T-helper 2 cell (primary cell): Measurements from ENCODE around the gene AP1S1.
A peak's percentile ranks its signal among the peaks of the same experiment; 100 is the strongest.
"Not testable (repeated sequence)": the region's sequence is repeated elsewhere in the genome, so short reads cannot be mapped to it uniquely, and the experiment has no call there.

Source experiments
- DNase-seq, 5 experiments: peaks; one replicate each; pipeline versions ENCODE4 v3.0.0 to v3.0.0-alpha.2; 2012 to 2022

The AP1S1 gene

DNA sequence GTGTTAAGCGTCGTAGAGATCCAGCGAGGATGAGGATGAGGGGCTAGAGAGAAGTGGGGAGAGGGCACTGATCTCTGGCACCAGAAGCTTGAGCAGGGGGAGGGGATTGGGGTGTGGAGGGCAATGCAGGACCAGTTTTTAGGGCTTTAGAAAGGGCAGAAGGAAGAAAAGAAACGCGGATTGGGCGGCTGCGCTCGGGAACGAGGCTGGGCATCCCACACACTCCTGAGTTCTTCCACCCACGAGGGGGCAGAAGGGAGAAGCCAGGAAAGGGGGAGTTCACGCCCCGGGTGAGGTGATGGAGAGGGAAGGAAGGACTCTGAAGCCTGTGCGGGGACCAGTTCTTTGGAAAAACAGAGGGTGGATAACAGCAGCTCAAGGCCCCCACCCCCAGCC, 17.2 kb downstream of the AP1S1 start:
- DNase-seq: no peak

DNA sequence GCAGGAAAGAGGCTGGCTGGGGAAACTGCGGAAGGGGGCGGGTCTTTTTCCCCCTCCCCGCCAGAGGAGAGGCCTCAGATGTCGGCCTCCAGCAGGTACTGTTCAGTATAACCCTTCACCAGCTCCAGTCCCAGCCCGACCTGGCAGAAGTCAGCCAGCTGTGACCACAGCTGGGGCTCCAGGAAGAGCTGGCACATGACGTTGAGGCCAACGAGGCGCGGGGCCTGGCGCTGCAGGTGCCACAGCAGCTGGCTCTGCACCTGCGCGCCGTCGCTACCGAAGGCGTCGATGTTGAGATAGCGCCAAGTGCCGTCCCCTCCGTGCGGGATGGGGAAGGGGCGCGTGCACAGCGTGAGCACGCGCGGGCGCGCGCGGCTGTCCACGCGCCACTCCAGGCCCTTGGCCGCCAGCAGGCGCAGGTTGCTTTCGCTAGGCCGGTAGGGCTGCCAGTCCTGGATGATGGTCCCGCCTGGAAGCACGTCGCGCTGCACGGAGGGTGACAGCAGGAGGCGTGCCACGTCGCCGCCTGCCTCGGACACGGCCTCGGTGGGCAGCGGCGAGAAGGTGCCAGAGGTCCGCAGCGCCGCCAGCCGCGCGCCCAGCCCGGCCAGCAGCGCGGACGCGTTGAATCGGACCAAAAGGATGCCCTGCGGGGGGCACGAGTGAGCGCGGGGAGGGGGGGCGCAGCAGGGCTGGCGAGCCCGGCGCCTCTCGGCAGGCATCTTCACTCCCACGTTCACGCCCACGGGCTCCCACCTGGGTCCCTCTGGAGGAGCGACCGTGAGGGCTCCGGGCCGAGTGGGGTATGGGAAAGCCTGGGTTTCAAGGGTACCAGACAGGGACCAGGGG, 18.0 kb downstream of the AP1S1 start:
- DNase-seq: peak in 1 of 5 experiments; percentile 50

DNA sequence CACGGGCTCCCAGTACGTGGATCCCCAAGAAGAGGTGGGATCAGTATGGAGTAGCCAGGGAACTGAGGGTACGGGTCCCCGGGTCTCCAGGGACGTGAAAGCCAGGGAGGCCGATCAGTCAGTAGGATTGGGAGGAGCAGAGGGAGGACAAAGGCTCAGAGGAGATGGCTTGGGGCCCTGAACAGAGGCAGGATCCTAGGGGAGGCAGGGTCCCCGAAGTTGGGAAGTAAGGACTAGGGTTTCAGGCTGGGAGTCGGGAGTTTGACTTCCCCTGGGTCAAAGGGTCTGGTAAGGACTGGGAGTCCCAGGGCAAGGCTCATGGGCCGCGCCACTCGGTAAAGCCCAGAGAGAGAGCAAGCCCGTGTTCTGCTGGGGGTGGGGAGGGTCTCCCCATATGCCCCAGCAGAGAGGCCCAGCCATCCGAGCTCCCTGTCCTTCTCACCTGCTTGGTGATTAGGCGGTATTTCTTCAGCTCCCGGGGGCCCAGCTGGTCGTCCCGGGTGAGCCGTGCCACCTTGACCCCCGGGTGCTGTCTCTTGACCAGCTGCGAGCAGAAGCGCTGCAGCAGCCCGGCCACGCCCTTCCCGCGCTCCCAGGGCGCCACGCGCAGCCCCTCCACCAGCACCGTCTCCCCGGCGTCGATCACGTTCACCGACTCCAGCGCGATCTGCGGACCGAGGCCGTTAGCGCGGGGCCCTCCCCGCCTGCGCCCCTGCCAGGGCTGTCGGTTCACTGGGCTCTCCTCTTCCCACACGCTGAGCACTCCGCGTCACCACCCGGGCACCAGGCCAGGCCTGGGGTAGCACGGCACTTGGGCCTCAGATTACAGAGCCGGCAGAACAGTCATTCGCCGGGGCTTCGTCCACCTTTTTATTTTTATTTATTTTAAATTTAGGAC, 18.8 kb downstream of the AP1S1 start:
- no peak for DNase-seq

DNA sequence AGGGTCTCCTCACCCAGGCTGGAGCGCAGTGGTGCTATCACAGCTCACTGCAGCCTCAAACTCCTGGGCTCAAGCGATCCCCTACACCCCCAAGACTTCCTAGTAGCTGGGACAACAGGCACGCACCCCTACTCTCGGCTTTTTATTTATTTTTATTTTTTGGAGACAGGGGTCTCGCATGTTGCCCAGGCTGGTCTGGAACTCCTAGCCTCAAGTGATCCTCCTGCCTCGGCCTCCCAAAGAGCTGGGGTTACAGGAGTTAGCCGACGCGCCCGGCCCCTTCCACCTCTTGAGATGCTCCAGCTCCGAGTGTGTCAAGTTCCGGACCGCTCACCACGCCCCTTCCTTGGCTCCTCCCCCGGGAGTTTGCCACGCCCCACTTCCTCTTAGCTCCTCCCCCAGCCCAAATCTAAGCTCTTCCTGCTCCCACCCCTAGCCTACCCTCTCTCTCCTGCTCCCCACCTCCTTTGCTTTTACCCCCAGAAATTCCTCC, 19.5 kb downstream of the AP1S1 start:
- peak in 4 of 5 experiments; percentile 30 to 70 (median 54) for DNase-seq

DNA sequence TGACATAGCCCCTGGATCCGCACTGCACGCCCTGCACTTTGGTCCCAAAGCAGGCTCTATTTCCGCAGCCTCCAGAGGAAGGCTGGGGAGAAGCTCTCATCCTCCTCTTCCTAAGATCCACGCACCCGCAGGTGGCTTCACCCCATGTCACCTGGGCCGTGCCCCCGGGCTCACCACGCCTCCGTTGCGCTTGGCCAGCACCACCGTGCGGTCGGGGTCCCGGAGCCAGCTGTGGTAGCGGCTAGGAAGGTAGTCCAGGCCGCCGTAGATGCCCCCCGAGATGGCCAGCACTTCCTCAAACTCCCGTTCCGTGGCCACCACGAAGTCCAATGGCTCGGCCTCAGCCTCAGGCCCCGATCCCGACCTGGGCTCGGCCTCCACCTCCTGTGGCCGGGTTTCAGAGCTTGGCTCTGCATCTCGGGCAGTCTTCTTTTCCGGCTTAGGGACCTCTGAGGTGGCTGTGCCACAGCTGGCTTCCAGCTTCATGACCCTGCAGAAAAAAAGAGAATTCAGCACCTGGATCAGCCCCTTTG, 20.1 kb downstream of the AP1S1 start:
- DNase-seq: no peak

DNA sequence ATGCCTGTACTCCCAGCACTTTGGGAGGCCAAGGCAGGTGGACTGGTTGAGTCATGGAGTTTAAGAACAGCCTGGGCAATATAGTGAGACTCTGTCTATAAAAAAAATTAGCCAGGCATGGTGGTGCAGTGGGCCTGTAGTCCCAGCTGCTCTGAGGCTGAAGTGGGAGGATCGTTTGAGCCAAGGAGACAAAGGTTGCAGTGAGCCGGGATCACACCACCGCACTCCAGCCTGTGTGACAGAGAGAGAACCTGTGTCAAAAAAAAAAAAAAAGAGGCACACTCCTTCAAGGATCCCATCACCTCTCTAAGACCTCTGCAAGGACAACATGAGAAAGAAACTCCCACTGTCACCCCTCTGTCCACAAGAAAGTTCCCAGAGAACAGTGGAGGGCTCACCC, 21.4 kb downstream of the AP1S1 start:
- DNase-seq: no peak

DNA sequence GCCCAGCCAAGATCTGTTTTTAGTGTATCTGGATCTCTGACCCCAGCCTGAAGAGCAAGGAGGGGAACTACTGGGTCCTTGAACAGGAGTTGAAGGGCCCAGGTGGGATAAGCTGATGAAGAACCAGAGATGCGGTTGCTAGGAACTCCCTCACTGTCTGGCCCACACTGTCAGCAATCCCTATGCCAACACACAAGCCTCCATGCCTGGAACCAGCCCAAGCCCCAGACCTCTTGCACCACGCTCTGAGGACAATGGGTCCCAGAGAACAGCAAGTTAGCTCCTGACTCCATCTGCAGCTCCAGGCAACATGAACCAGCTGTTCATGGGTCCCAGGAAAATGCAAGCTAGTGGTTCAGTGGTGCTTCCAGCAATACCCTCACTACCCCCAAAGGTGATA, 23.4 kb downstream of the AP1S1 start:
- DNase-seq: no peak

DNA sequence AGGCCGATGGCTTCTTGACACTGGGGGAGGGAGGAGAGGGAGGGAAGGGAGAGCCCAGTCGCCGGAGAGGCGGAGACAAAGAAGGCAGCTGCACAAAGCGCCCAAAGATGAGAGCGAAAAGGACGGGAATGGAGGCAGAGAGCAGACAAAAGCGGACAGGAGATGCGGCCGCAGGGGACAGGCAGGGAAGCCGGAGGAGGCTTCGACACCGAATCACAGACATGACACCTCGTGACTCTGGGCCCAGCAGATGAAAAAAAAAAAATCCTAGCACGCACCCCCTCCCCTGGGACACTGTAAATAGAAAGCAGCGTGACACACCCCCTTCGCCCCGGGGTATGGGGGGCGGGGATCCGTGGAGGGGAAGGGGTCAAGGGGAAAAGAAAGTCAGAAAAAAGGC, 24.8 kb downstream of the AP1S1 start:
- DNase-seq: no peak

DNA sequence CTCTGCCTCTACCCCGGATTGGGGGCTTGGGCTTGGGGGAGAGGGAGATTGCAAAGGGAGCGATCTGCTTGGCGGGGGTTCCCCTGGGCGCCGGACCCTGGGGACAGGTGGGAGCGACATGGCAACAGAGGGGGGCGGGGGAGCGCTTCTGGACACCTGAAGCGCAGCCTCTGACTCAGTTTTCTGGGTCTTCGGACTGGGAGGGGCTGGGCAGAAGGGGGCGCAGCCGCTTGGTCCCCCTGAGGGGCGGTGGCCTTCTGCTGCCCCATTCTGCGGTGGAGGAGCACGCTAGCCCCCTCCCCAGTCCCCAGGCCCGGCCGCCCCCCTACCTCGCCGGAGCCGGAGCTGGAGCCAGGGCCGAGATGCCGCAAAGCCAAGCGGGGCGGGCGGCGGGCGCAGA, 25.4 kb downstream of the AP1S1 start:
- DNase-seq: no peak

DNA sequence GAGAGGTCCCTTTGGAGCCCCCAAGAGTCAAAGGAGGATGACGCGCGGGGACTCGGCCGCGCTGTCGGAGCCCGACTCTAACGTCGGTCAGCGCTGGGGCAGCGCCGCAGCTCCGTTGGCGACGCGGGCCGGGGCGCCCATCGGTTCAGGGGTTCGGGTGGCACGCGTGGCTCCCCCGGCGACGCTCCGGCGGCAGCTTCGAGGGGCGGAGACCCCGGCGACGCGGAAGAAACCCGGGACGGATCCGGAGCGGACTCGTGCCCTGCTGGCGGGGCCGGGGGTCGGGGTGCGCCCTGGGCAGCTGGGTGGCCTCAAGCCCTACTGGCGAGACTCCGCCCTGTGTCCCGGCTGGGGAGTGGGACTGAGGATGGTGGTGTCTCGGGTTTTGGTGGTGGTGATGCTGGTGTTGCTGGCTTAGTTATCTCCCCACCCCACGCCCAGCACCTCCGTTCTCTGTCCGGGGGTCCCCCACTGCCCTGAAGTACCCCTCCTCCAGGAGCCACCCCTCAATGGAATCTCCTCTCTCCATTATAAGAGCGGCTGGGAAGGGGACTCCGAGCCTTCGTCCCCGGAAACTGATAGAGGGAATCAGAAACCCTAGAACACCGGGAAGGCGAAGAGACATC, 26.0 kb downstream of the AP1S1 start, which contains the start of gene NAT16:
NAT16 (minus strand) TSS at position 164 of the 626 bp plus-strand sequence. CDS start 5,486 bp downstream, outside the sequence.
- DNase-seq: no peak

DNA sequence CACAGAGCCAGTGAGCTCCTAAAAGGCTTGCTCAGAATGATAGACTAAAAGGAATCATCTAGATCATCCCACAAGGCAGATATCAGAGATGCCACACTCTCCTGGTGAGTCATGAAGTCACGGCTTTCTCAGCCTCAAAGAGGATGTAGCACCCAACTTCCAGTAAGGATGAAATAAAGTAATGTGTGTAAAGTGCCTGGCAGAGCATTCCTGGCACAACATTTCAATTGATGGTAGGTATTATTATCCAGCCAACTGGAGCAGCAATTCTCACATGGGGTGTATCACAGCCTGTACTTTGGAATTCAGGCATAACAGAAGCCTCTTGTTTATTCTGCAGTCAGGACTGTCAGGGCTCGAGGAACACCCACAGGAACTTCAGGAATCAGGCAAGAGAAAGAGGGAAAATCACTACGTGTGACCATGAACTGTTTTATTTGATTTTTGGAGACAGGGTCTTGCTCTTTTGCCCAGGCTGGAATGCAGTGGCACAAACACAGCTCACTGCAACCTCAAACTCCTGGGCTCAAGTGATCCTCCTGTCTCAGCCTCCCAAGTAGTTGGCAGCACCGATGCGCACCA, 31.1 kb downstream of the AP1S1 start:
- no peak for DNase-seq

DNA sequence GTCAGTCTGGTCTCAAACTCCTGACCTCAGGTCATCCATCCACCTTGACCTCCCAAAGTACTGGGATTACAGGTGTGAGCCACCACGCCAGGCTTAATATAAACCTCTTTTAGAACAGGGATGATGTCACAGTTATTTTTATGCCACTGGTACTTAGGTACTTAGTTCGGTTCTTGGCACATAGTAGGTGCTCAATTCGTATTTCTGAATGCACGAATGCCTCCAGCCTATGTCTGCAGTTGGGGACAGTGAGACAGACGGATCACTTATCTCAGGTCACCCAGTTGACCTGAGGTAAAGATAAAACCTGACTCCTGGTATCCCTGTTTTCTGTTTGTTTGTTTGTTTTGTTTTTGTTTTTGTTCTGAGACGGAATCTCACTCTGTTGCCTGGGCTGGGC, 31.9 kb downstream of the AP1S1 start:
- no peak for DNase-seq

DNA sequence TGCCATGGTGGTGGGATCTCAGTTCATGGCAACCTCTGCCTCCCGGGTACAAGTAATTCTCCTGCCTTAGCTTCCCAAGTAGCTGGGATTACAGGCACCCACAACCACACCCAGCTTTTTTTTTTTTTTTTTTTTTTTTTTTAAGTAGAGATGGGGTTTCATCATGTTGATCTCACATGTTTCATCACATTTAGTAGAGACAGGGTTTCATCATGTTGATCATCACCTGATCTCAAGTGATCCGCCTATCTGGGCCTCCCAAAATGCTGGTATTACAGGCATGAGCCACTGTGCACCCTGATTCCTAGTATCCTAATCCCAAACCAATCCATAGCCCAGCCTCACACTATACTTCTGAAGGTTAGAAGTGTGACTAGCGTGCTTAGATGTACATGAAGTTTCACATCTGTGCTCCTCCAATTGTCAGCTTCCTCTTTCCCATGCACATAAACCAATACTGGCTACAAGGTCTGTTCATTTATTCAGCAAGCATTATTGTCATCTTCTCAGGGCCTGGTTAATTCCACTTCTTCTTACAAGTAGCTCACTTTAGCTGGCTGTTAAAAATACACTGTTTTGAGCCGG, 32.7 kb downstream of the AP1S1 start:
- DNase-seq: no peak

DNA sequence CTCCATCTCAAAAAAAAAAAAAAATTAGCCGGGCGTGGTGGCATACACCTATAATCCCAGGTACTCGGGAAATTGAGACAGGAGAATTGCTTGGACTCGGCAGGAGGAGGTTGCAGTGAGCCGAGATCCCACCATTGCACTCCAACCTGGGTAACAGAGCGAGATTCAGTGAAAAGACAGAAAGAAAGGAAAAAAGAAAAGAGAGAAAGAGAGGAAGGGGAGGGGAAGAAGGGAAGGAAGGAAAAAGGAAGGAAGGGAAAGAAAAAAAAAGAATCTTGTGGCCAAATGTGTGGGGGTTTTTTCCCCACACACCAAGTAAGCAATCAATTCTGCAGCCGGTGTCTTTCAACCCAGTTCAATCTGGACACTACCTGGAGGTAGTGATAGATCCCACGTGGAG, 34.8 kb downstream of the AP1S1 start:
- DNase-seq: no peak

DNA sequence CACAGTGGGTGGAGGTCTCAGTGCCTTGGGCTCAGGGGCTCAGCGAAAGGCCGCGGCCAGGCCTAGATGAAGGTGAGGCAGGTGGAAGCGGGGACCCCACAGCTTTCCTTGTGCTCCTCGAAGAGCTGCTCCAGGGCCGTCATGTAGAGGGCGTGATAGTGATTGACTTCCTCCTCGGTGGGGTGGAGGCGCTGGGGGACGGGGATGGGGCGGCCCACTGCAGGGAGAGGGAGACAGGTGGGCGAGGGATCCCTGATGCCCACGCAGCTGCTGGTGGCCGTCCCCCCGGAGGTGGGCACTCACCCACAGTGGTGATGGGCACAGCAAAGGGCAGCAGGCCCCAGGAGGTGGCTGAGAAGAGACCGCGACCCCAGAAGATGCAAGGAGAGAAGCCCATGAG, 41.6 kb downstream of the AP1S1 start:
- DNase-seq: no peak

DNA sequence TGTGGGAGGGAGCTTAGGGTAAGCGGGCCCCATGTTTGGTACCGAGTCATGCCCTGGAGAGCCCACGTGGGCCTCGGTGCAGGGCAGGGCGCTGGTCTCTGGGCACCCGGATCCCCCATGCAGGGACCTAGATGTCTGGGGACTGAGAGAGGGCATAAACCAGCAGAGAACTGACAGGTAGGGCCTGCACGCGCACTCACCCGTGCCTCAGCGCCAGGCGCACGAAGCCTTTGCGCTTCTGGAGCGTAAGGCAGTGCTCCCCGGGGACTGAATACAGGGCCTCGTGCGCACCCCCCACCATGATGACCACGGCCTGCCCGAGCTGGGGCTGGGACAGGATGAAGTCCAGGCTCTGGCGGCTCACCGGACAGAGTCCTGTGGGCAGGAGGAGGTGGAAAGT, 43.7 kb downstream of the AP1S1 start:
- DNase-seq: no peak

DNA sequence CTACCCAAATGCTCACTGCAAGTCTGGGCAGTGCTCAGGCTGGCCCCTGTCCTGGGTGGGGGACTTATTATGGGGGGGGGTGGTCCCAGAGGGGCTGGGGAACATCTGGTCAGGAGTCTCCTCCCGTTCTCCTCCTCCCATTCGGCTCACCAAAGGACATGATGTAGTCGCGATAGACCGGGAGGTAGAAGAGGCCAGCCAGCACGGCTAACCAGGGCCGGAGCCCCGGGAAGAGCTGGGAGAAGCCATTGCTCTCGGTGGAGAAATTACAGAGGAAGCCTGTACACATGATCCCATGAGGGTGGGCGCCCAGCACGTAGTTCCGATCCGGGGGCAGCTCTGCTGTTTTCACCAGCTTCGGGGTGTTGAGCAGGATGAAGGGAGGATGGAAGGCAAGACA, 44.2 kb downstream of the AP1S1 start:
- no peak for DNase-seq

DNA sequence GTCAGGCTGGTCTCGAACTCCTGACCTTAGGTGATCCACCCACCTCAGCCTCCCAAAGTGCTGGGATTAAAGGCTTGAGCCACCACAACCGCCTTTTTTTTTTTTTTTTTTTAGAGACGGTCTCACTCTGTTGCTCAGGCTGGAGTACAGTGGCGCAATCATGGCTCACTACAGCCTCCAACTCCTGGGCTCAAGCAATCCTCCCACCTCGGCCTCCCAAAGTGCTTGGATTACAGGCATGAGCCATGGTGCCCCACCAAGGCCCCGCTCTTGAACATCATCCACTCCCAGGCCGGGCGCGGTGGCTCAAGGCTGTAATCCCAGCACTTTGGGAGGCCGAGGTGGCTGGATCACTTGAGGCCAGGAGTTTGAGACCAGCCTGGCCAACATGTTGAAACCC, 45.2 kb downstream of the AP1S1 start:
- DNase-seq: not testable (repeated sequence)

DNA sequence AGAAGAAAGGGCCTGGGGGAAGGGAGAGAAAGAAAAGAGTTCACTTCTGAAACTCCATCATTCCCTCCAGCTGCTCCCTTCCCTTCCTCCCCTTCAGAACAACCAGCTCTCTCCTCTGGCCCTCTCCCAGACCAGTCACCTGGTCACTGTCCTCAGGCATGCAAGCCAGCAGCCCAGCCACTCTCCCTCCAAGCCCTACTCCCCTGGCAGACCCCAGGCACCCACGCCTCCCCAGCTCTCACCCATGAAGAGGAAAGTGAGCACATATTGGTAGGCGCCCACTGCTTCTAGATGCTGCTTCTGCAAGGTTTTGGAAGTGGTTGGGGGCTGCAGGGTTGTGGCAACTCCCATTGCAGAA, 46.2 kb downstream of the AP1S1 start:
- DNase-seq: no peak

DNA sequence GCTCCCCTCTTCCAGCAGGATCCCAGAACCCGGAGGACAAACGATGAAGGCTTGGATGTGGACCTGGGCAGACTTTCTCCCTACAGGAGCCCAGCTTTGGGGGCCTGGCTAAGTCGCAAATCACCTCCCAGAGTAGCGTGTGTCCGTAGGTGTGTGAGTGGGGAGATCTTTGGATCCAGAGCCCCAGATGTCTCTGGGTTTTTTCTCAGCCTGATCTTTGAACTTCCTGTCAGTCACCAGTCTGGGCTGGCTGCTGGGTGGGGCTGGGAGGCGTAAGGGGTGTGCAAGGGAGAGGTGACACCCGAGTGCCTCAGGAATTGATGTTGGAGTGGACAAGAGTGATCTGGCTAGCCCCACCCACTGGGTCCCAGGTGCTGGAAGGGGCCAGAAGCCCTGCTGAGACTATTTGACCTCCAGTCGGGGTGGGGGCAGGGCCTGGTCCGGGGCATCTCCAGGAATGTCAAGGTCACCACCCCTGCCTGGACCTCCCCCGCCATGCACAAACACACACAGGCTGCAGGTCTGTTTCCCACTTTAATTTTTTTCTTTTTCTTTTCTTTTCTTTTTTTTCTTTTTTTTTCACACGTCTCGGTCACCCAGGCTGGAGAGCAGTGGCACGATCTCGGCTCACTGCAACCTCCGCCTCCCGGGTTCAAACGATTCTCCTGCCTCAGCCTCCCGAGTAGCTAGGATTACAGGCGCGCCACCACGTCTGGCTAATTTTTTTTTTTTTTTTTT, 46.8 kb downstream of the AP1S1 start, which contains the start of gene MOGAT3:
MOGAT3 (minus strand) TSS at position 175 of the 738 bp plus-strand sequence. CDS start 182 bp downstream, outside the sequence.
- no peak for DNase-seq
